ENCODE measurements around the gene FRZB.
"Not testable (repeated sequence)": the region's sequence is repeated elsewhere in the genome, so short reads cannot be mapped to it uniquely, and the experiment has no call there.

FRZB gene

DNA sequence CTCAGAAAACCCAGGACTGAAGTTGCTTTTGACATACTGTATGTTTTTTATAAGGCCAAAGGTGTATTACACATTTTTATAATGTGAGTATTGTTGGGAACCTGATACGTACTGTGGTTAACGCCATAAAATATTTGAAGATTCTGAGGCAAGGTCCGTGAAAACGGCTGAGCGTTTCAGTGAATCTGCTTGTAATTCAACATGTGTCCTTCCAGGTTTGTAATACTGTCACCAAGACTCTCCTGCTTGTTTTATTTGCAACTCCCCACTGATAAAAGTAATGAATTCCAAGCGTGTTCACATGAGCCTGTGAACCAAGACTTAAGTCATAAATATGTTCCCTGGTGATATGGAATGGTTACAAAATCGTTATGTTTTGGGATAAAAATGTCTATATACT, 23.9 kb upstream of the FRZB start:
- DNase-seq (ENCODE audit: low read depth), result no peak

DNA sequence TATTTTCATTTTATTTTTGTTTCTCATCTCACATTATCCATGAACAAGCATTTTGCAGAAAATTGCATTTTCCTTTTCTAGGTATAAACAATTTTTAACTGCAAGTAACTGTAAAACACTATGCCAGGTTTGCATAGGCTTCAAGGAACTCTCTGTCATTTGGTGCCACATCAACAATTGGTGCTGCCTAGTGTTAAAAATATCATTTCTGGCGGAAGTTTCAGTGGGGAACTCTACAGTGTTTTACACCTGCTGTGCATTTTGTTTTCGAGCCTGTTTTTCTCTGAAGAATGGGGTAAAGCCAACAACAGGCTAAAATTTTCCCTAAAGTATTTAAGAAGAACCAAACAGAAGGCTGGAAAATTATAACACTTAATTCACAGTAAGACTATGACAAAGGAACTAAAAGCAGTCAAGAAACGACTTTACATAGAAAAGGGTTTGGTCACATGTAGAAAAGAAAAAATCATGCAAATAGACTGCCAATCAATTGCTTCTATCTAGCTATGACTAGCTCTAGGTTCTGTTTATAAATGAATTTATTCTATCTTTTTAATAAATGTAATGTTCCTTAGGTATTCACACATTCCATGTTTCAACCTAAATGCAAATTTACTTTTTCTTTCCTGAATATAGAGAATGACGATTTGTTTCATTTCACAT, 21.4 kb upstream of the FRZB start:
- no peak for DNase-seq (ENCODE audit: low read depth)

DNA sequence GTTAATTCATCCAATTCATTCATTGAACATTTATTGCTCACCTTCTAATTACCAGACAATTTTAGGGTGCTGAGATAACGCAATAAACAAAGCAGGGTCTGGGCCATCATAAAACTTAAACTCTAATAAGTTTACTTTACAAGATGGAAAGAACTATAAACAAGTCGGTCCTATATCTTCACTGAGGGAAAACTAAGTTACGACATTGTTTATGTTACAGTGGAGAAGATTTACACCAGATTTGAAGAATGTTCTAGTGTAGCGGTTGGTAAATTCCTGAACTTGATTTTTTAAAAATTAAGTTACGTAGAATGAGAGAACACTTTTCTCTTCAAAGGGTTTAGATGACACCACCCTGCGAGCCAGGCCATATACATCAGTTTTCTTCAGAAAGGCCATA, 20.7 kb upstream of the FRZB start:
- no peak for DNase-seq (ENCODE audit: low read depth)

DNA sequence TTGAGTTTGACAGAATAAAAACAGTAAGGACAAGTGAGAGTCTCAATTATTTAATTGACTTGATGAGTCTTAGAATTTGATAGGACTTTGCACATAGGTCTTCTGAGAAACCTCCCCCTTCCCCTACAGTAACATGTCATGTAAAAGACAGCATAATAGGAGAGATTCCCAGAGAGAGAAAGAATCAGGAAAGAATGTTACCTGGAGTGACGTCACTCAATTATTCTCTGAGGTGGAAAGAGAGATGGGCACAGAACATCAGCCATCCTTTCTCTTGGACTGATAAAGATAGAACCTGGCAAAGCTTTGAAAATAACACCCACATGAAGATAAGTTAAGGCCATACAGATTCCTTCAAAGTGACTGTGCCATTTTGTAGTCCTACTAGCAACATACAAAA, 19.3 kb upstream of the FRZB start:
- no peak for DNase-seq (ENCODE audit: low read depth)

DNA sequence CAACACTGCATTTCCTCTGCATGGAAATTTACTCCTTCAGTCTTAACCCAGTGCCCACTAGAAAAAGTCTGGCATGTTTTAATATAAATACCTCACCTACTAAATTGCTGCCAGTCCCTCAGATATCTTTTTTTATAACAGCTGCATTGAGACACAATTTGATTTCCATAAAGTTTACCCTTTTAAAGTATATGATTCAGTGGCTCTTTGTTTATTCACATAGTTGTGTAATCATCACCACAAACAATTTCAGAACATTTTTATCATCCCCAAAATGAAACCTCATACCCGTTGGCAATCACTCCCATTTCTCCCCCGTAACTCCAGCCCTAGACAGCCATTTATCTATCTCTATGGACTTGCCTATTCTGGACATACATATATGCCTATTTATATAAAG, 17.0 kb upstream of the FRZB start:
- DNase-seq (ENCODE audit: low read depth), result no peak

DNA sequence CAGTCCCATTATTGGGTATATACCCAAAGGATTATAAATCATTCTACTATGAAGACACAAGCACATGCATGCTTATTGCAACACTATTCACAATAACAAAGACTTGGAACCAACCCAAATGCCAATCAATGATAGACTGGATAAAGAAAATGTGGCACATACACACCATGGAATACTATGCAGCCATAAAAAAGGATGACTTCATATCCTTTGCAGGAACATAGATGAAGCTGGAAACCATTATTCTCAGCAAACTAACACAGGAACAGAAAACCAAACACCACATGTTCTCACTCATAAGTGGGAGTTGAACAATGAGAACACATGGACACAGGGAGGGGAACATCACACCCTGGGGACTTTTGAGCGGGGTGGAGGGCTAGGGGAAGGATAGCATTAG, 13.7 kb upstream of the FRZB start:
- DNase-seq (ENCODE audit: low read depth), result not testable (repeated sequence)

DNA sequence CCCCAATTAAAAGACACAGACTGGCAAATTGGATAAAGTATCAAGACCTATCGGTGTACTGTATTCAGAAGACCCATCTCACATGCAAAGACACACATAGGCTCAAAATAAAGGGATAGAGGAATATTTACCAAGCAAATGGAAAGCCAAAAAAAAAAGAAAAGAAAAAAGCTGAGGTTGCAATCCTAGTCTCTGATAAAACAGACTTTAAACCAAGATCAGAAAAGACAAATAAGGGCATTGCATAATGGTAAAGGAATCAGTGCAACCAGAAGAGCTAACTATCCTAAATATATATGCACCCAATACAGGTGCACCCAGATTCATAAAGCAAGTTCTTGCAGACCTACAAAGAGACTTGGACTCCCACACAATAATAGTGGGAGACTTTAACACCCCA, 10.2 kb upstream of the FRZB start:
- DNase-seq (ENCODE audit: low read depth), result not testable (repeated sequence)

DNA sequence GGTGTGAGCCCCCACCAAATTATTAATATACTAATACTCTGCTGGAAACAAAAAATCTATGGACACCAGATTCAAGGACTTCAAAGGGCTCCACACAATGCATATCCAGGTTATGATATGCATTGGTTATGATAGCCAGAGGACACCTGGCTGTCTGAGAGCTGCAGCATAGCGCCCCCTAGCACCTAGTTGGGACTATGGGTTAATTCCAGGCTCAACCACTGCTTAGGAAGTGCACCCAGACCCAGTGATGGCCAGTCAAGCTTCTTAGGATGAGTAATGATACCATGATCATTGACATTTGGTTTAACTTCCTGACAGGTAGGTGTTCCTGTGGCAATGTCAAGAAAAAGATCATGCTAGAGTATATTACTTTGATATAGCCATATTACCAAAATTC, 3.8 kb upstream of the FRZB start:
- no peak for DNase-seq (ENCODE audit: low read depth)

DNA sequence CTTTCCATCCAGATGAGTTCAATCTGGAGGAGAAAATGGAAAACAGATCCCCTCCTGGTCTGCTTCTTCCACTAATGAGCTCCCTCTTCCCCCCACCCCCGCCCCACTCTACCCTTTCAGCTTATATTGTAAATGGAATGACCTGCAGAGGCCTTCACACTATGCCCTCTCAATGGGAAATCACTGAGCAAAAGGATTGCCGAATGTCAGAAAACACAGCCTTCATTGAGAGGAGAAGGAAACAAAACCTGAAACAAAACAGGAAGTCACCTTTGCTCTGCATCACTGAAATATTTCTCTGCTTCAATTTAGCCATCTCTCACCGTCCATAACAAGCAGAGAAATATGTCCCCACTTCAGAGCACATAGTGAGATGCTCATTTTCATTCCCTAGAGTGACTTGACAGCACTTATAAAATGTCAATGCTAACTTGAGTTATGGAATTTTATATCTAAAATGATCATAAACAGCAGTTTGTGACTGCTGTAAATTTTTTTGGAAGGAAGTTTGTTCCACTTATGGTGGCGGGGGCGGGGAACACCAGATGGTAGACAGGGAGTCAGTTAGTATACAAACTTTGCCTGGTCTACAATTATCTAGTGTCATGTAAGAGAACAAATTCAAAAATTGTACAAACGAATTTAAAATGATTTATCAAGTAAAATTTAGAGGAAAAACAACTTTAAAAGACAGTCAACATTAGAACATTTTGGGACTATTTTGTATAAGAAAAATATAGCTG, 1.8 kb upstream of the FRZB start:
- DNase-seq (ENCODE audit: low read depth), result no peak

DNA sequence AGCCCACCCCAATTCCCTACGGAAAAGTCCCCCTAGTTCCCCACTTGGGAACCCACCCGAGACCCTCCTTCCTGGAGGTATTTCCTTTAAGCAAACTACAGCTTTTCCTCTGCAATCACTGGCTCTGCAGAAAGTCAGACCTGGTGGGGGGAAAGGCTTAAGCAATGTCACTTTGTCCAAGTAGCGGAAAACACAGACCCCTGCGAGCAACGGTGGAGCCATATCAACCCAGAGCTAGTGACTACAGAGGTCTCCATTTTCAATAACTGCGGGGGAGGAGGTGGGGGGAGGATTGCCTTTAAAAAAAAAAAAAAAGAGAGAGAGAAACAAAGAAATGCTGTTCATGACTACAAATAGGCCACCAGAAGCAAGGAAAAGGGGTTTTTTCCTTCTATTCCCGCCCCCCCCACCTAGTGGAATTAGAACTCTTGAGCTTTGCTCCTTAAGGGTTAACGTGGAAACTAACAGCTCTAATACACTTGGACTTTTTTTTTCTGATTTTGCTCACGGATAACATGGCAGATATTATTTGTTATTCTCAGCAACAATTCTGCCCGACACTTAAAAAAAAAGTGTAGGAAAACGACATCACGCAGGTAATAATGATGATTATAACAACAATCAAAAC, 1.1 kb upstream of the FRZB start:
- DNase-seq (ENCODE audit: low read depth), result no peak

DNA sequence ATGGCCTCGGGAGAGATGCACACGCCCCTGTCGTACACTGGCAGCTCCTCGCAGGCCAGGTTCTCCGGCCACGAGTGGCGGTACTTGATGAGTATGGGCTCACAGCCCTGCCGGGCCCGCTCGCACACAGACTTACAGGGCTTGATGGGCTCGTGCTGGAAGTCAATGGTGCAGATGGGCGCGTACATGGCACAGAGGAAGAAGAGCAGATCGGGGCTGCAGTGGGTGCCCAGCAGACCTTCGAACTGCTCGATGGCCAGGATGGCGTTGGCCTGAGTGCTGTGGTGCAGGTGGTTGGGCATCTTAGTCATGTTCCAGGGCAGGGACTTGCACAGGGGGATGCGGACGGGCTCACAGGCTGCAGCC, 359 bp downstream of the FRZB start:
- DNase-seq (ENCODE audit: low read depth), result no peak

DNA sequence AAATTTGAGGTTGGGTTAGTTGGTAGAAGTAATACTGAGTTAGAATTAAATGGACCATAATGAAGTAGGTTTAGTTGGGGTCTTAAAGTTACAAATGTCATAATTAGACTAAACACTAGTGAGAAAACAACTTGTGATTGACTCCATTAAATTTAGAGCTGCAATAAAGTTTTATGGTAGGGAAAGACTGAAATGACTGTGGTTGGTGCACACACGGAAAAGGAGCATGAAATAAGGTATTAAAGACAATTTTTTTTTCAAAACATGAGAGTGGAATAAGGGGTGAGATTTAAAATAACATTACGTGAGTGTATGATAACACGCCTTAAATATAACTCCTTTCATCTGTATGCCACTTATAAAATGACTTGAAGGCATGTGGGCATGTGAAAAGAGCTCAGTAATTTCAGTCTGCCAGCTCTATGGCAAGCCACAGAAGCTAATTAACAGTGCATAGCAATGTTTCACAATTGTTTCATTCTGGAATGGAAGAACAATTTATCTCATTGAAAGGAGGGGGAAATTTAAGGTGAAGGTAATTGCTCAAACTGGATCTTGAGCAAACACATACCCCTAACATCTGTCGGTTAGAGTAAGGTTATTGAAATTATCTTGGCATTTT, 1.4 kb downstream of the FRZB start:
- no peak for DNase-seq (ENCODE audit: low read depth)

DNA sequence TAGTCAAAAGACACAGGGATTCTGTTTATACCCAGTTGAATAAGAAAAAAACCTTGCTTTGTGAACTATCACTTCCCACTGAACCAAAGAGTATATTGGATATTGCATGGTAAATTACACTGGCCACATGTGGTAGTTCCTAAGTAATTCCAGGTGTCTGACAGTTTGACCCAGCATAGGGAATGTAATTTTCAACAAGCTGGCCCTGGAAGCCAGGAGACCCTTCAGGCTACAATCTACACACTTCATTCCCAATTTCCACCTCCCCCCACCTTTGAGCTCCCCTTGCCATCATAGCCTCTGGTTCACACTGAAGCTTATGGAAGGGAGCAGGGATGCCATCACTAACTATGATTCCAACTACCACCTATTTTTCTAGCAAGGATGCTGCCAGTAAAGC, 2.8 kb downstream of the FRZB start:
- DNase-seq (ENCODE audit: low read depth), result no peak

DNA sequence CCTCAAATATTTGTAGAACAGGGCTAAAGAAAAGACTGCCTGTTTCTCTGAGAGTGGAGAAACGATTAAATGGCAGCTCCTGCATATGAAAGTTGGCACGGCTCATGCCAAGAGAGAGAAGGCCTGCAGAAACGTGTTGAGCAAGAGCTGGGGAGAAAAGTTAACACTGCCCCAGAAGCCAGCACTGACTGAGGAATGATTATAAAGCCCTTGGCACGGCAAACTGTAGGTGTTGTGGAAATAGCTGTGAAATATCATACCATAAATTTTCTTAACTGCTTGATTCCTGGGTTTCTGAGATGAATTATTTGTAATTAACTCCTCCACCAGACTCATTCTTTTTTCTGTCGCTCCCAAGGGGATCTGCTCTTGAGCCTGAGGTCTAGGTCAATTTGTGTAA, 4.3 kb downstream of the FRZB start:
- DNase-seq (ENCODE audit: low read depth), result no peak

DNA sequence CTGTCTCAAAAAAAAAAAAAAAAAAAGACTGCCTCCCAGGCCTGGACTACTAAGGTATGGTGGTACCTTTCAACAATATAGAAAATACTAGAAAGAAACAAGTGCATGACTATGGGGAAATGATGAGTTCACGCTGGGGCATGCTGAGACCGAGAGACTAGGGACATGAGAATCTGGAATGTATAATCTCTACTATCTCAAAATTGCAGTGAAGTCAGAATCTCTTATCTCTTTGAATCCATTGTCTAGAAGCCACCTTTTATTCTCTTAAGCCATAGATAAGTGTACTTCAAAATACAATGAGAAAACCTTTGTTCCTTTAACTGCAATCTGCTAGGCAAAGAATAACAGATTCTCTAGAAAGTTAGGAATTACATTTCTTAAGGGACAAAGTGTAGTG, 5.6 kb downstream of the FRZB start:
- no peak for DNase-seq (ENCODE audit: low read depth)

DNA sequence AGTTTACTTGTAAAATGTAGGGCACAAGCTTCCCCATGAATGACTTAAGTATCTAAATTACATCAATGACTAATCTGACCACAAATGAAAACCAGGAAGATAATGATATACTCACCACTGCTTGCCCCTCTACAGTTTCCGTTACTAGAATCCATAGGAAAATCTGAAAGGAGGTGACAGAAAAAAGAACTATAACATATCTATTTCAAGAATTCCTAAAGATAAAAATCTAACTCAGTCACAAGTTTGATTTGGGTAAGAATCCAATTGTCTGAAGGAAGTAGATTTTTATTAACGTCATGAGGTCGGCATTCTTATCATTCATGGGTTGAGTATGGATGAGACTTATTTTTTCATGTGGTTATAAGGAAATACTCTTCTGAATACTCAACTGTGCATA, 7.8 kb downstream of the FRZB start:
- no peak for DNase-seq (ENCODE audit: low read depth)

DNA sequence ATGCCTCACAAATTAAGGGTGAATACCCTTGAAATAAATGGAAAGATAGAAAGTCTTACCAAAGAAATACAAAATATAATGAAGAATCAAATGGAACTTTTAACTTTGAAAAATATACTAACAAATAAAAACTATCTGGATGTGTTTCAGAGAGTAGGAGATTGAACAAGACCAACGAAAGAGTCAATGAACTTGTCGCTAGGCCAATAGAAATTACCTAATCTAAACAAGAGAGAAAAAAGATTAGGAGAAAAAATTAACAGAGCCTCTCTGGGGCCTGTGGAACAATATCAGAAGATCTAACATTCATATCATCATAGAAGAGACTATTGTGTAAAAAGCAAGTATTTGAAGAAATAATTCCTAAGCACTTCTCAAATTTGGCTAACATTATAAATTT, 11.1 kb downstream of the FRZB start:
- DNase-seq (ENCODE audit: low read depth), result no peak

DNA sequence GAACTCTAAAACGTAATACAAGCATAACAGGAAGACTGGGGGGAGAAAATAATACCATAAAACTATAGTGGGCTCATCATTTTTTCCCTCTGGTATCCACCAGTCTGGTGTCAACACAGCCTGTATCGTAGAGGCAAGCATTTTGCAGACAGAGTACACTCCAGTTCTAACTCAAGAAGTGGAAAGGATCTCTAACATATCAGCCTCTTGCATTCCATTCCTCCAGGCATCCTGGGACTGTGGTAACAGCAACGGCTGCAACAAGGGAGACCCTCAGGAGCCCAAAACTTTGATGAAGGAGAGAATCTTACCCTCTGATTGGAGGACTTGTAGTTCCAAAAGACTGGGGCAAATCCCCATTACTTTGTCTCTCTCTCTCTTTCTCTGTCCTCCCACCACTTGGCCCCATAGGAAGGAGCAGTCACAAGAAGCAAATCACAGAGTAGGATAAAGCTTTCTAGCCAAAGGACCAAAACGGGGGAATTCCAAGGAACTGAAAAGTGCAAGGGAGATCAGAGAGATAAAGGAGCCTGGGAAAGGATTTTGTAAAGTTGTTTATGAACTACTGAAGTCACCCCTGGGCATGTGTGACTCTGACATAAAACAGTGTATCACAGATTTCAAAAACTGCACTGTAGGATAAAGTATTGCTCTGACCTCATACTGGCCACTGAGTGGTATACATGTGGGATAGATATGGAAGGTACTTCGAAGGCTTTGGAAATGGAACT, 11.9 kb downstream of the FRZB start:
- DNase-seq (ENCODE audit: low read depth), result no peak

DNA sequence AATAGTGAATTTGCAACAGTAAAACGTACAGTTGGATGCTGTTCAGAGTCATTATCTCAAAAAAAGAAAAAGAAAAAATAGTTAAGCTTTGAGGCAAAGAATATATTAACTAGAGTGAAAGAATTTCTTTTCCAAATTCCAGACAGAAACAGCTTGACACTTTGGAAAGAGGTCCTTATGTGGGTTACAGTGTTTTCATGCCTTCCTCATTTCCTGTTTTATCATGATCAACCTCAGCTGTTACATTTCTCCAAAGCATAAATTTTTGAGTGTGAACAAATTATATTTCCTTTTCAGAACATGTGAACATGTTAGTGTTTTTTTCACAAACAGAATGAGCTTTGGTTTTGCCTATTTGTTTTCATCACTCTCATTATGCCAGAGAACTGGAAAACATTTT, 13.6 kb downstream of the FRZB start:
- no peak for DNase-seq (ENCODE audit: low read depth)

DNA sequence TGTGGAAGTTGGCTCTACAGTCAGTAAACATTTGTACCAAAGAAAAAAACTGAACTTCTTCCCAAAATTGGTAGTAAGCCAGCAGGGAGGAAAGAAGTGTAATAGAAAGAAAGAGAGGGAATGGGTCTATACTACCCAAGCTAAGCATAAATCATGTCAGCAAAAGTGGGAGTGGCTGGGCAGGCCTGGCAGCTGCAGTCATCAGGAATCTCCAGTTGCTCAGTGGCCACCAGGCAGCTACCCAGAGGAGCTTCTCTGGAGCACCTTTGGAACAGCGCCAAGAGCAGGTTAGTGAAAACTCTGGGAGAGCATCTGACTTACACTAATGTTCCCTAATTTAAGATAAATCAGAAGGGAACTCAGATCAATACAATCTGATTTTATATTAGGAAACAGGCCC, 14.3 kb downstream of the FRZB start:
- DNase-seq (ENCODE audit: low read depth), result no peak

DNA sequence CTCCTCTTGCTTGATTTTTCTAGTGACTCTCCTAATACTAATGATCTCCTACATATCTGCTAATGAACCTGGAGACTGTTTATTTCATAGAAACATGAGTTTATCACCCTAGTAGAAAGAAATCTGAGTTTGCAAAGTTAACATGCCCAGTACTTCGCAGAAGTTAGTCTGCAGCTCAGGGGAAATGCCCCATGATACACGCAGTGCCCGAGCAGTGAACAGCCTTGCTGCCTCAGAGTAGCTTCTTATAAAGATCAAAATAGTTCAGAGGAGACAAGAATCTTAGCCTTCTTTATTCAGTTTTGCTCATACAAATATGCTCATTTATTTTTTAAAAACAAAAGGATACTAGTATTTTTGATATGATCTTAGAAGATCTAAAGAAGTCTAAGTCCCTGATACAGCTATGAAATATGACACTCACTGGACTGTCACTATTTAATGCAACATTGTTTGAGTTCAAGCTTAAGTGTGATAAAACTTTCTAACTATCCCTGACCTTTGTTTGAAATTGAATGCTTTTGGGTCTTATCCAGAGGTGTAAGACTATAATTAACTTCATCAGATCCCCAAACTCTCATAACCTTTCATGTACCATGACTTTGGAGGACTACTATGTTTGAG, 20.5 kb downstream of the FRZB start:
- DNase-seq (ENCODE audit: low read depth), result no peak

DNA sequence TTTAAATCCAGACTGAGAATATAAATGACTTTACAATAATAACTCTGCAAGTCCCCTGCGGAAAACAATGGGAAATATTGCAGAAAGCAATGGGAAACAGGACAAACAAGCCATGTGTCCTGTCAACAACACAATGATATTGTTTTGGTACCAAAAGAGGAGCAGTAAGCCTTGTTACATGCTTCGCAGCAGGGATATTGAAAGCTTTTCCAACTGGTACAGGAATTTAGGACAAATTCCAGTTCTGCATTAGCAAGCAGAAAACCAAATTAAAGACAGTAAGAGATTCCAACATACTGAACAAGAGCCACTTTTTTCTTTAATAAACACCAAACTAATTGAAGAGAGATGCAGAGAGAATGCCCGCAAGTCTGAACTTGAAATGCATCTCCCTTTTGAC, 30.0 kb downstream of the FRZB start:
- DNase-seq (ENCODE audit: low read depth), result no peak

All from stimulated activated CD8-positive, alpha-beta memory T cell treated with anti-CD3 and anti-CD28 coated beads, Interleukin-12 subunit alpha, Interleukin-12 subunit beta, amount 100 ng/mL, for 1 hour (primary cell).